Adrenal gland (tissue), 12 donors: Measurements from ENCODE around the gene RING1. TPM values are rescaled to one million over a fixed set of nuclear protein-coding genes. Genes with fewer than 3 reads are reported as not detected.

ENCODE experiments used
- DNase-seq, 7 donors: peaks; one replicate each; pipeline ENCODE4 v3.0.0-alpha.2; 2019 to 2020
- H3K27ac ChIP-seq, 5 donors: fragments of 200-600 bp; sonication (generic) in 4 of 5; 1 replicate in 3 of 5; 2 replicates in 2 of 5; pipeline versions ENCODE4 v1.5.1 to v1.8.0; 2016 to 2020; ENCODE audit warnings: mild to moderate bottlenecking in 1 of 5
- H3K27me3 ChIP-seq: fragments of 200-600 bp; 2 replicates; pipeline ENCODE4 v1.8.0; 2021
- H3K36me3 ChIP-seq, 2 donors: fragments of 200-600 bp; replicated peaks in 1 of 2; 1 replicate in 1 of 2; 2 replicates in 1 of 2; pipeline versions ENCODE4 v1.5.1 to v1.8.0; 2018 to 2022
- H3K4me1 ChIP-seq, 2 donors: fragments of 200-600 bp; replicated peaks in 1 of 2; 1 replicate in 1 of 2; 2 replicates in 1 of 2; pipeline versions ENCODE4 v1.5.1 to v1.8.0; 2018 to 2021
- H3K4me3 ChIP-seq, 4 donors: fragments of 200-600 bp; sonication (generic) in 3 of 4; one replicate each; pipeline ENCODE4 v1.5.1; 2016 to 2018
- H3K9me3 ChIP-seq, 3 donors: fragments of 200-600 bp; sonication (generic) in 1 of 3; replicated peaks in 1 of 3; 1 replicate in 2 of 3; 2 replicates in 1 of 3; pipeline versions ENCODE4 v1.5.1 to v1.8.0; 2016 to 2021
- CTCF ChIP-seq, 6 experiments: fragments of 450-650 bp in 4 of 6; fragments of 200-600 bp in 2 of 6; sonication (generic) in 1 of 6; IDR thresholded peaks; 1 replicate in 5 of 6; 2 replicates in 1 of 6; pipeline versions ENCODE4 v1.5.1 to v1.8.0; 2016 to 2021; ENCODE audit warnings: antibody characterized with exemption in 6 of 6, mild to moderate bottlenecking in 2 of 6, moderate library complexity in 1 of 6
- POLR2A ChIP-seq, 2 donors: fragments of 450-650 bp; IDR thresholded peaks; one replicate each; pipeline ENCODE4 v1.6.1; 2017; ENCODE audit warnings: antibody characterized with exemption in 2 of 2, mild to moderate bottlenecking in 2 of 2, moderate library complexity in 1 of 2
- WGBS, 4 donors: extraction: QIAGEN DNeasy Blood & Tissue Kit in 2 of 4; methylation state at CpG; one replicate each; pipeline versions ENCODE4 v1.1.5 to v1.1.7; 2013 to 2017; 5-methylcytosine and 5-hydroxymethylcytosine counted together
- intact Hi-C, 2 donors: fragments of 100-400 bp; cut with DNase I; formaldehyde crosslinking; loops; one replicate each; pipeline versions ENCODE4 v1.14.1 to v1.15.0; 2022 to 2023
- polyA plus RNA-seq, 3 donors: library from polyadenylated mRNA; stranded (reverse); fragments of 200-250 nt in 2 of 3; fragments of 350-450 nt in 1 of 3; fragmentation: Illumina TruSeq in 1 of 3; extraction: RNeasy Lipid Tissue Mini Kit (QIAGEN cat#74804) in 1 of 3; gene quantifications; one replicate each; pipeline ENCODE4 v1.2.3, GENCODE V29; 2013 to 2014
- total RNA-seq, 9 donors: library from RNA; depleted of rRNA in 4 of 9; stranded (reverse); fragments of >200 nt in 4 of 9; fragments of 120-200 nt in 1 of 9; fragmentation: NEBNext Ultra II Directional in 1 of 9; extraction: Animal tissue kit (Norgen Biotek cat#: 25700) in 1 of 9; gene quantifications; one replicate each; pipeline versions ENCODE4 v1.1.0 to v1.2.4, GENCODE V29; 2013 to 2023
- donor health status: healthy with polysubstance abuse.
- donor health status: Bipolar disorder and iron deficiency.
- donor health status: DM: yes; HTN: yes; CAD: no.
- donor health status: DM: no; HTN: no; CAD: no.
- donor health status: DM: no; HTN: no; CAD: no.
- donor health status: DM: yes; HTN: yes; CAD: no.

RING1 gene
- total and polyA plus RNA-seq, 12 donors: 8.5 to 107 (median 32.4) TPM

GRCh38 chr6:33168284-33168601, 40.1 kb upstream of the RING1 start:
- intact Hi-C loops: no loop called here
- Histone ChIP-seq H3K9me3 (no peaks in the 10 kb centered on the region), H3K4me3 (no peak overlapping the region), H3K36me3 (no peaks in the 10 kb centered on the region), H3K4me1 (no peaks in the 10 kb centered on the region), H3K27ac (no peak overlapping the region), H3K27me3 (no peaks in the 10 kb centered on the region)
- DNase-seq: no peak
- WGBS, 4 donors: 71 to 75% (median 74%) methylated on average over 5 to 6 of the region's 6 CpGs
- TF ChIP-seq CTCF (IDR thresholded peaks at IDR 0.05) (no peak), POLR2A (IDR thresholded peaks at IDR 0.05) (no peak)

- Histone ChIP-seq H3K27ac (no peak overlapping the region), H3K4me1 (no peaks in the 10 kb centered on the region), H3K27me3 (no peaks in the 10 kb centered on the region), H3K4me3 (no peak overlapping the region), H3K9me3 (no peaks in the 10 kb centered on the region), H3K36me3 (no peaks in the 10 kb centered on the region)
- TF ChIP-seq CTCF (IDR thresholded peaks at IDR 0.05): no peak
- no peak for TF ChIP-seq POLR2A (IDR thresholded peaks at IDR 0.05)
- intact Hi-C loops: no loop called here
- DNase-seq: no peak
- 68 to 89% (median 80%) methylated on average over 5 of the region's 5 CpGs for WGBS, 4 donors
These were observed 39.7 kb upstream of the RING1 start for GRCh38 chr6:33168639-33169038.

- H3K27me3 ChIP-seq: no peaks in the 10 kb centered on the region
- WGBS, 4 donors: 87 to 96% (median 87%) methylated on average over 8 to 10 of the region's 10 CpGs
- H3K4me1 ChIP-seq: no peaks in the 10 kb centered on the region
- no peaks in the 10 kb centered on the region for H3K36me3 ChIP-seq
- intact Hi-C loops: no loop called here
- H3K27ac ChIP-seq: no peak overlapping the region
- no peak for DNase-seq
- H3K4me3 ChIP-seq: no peak overlapping the region
- TF ChIP-seq CTCF (IDR thresholded peaks at IDR 0.05): no peak
- TF ChIP-seq POLR2A (IDR thresholded peaks at IDR 0.05): no peak
- H3K9me3 ChIP-seq: no peaks in the 10 kb centered on the region
These were observed 38.8 kb upstream of the RING1 start for GRCh38 chr6:33169291-33170175.

- H3K27ac ChIP-seq: no peak overlapping the region
- no peak overlapping the region for H3K4me3 ChIP-seq
- no peak for DNase-seq
- H3K36me3 ChIP-seq: no peaks in the 10 kb centered on the region
- 79 to 88% (median 85%) methylated on average over 8 to 9 of the region's 9 CpGs for WGBS, 4 donors
- no peak for TF ChIP-seq CTCF (IDR thresholded peaks at IDR 0.05)
- no peak for TF ChIP-seq POLR2A (IDR thresholded peaks at IDR 0.05)
- no peaks in the 10 kb centered on the region for H3K27me3 ChIP-seq
- no peaks in the 10 kb centered on the region for H3K4me1 ChIP-seq
- no peaks in the 10 kb centered on the region for H3K9me3 ChIP-seq
- intact Hi-C loops: no loop called here
These were observed 37.9 kb upstream of the RING1 start for GRCh38 chr6:33170176-33171015.
